HepG2 (cell line): ENCODE data around the gene CERS6. TPM values are rescaled to one million over a fixed set of nuclear protein-coding genes. Genes with fewer than 3 reads are reported as not detected.

Source experiments
- ATAC-seq: fragments of 200-7000 bp; cut with Tn5 transposase; 3 replicates; pipeline ENCODE4 v1.9.1; 2020; ENCODE audit warnings: mild to moderate bottlenecking, moderate library complexity
- BruUV-seq: library from RNA; stranded (reverse); fragments of 400-500 nt; replicated peaks from 2 replicates; lab custom pipeline; 2021; lab: Mats Ljungman, UMichigan
- CTCF ChIA-PET: fragments of 300-600 bp; formaldehyde crosslinking; extraction: SDS; loops from one replicate; lab custom pipeline; 2021; ENCODE audit warnings: low total read pairs, inconsistent platforms, low intra/inter-chr PET ratio; lab: Yijun Ruan, JAX
- POLR2A ChIA-PET: fragments of 350-600 bp; sonication (Branson Sonifier 250); formaldehyde crosslinking; loops from one replicate; lab custom pipeline; 2020; ENCODE audit warnings: antibody characterized with exemption, inconsistent platforms; lab: Yijun Ruan, JAX
- DNase-seq: peaks from one replicate; pipeline ENCODE4 v3.0.0-alpha.2; 2015; ENCODE audit warnings: low spot score
- FAIRE-seq: peaks from 3 replicates; lab custom pipeline; 2011; peaks lifted over from hg19 to GRCh38; lab: Jason Lieb, UNC
- H2AFZ ChIP-seq: one replicate; pipeline ENCODE4 v1.6.1; 2011; ENCODE audit warnings: low read length, inconsistent platforms
- H3K27ac ChIP-seq: fragments of 300-600 bp; 3 replicates; pipeline ENCODE4 v1.8.0; 2011; ENCODE audit warnings: mixed run types, mild to moderate bottlenecking, mixed read lengths, low read length, inconsistent platforms; ENCODE audit not compliant: insufficient read depth; ENCODE audit errors: extremely low read length
- H3K27me3 ChIP-seq, 2 experiments: fragments of 200-600 bp in 1 of 2; 2 replicates in 1 of 2; 3 replicates in 1 of 2; pipeline versions ENCODE4 v1.6.0 to v1.8.0; 2011; ENCODE audit warnings: low read length in 2 of 2, mild to moderate bottlenecking in 2 of 2, moderate library complexity in 2 of 2, inconsistent platforms in 1 of 2; ENCODE audit not compliant: insufficient read depth in 2 of 2, control insufficient read depth in 1 of 2
- H3K36me3 ChIP-seq, 2 experiments: fragments of 200-600 bp in 1 of 2; replicated peaks in 1 of 2; 2 replicates in 1 of 2; 3 replicates in 1 of 2; pipeline versions ENCODE4 v1.5.1 to v1.8.0; 2011; ENCODE audit warnings: low read length in 2 of 2, inconsistent platforms in 1 of 2; ENCODE audit not compliant: insufficient read depth in 2 of 2, control insufficient read depth in 1 of 2
- H3K4me1 ChIP-seq: 2 replicates; pipeline ENCODE4 v1.5.1; 2012; ENCODE audit warnings: low read length, inconsistent platforms; ENCODE audit not compliant: insufficient read depth
- H3K4me2 ChIP-seq: 2 replicates; pipeline ENCODE4 v1.6.0; 2011; ENCODE audit warnings: low read depth, low read length, inconsistent platforms
- H3K4me3 ChIP-seq, 3 experiments: fragments of 200-600 bp in 1 of 3; sonication (generic), shearing (Covaris generic) in 1 of 3; replicated peaks in 1 of 3; 2 replicates each; pipeline ENCODE4 v1.5.1; 2011 to 2016; ENCODE audit warnings: low read length in 3 of 3, inconsistent platforms in 2 of 3, low read depth in 2 of 3, mild to moderate bottlenecking in 2 of 3, control low read depth in 1 of 3, mixed read lengths in 1 of 3; ENCODE audit not compliant: insufficient read depth in 1 of 3
- H3K79me2 ChIP-seq: one replicate; pipeline ENCODE4 v1.6.1; 2011; ENCODE audit warnings: low read length, inconsistent platforms; ENCODE audit not compliant: insufficient read depth
- H3K9ac ChIP-seq: 2 replicates; pipeline ENCODE4 v1.6.0; 2011; ENCODE audit warnings: mild to moderate bottlenecking, low read depth, low read length, inconsistent platforms; ENCODE audit not compliant: insufficient read depth
- H3K9me3 ChIP-seq: 2 replicates; pipeline ENCODE4 v1.5.1; 2012; ENCODE audit warnings: mild to moderate bottlenecking, low read length
- H4K20me1 ChIP-seq: 2 replicates; pipeline ENCODE4 v1.6.0; 2011; ENCODE audit warnings: inconsistent platforms, mild to moderate bottlenecking, low read length, moderate library complexity; ENCODE audit not compliant: insufficient read depth
- ATM ChIP-seq: fragments of 450-650 bp; IDR thresholded peaks from 2 replicates; pipeline ENCODE4 v1.7.1; 2017; ENCODE audit warnings: mild to moderate bottlenecking, borderline replicate concordance
- CENPX ChIP-seq: sonication (generic); formaldehyde crosslinking; IDR thresholded peaks from 2 replicates; pipeline ENCODE4 v1.9.0; 2021; ENCODE audit warnings: mild to moderate bottlenecking, missing genetic modification reagents, moderate library complexity
- CREB3 ChIP-seq: sonication (generic); formaldehyde crosslinking; IDR thresholded peaks from 2 replicates; pipeline ENCODE4 v1.5.0; 2020; ENCODE audit warnings: missing genetic modification reagents
- DDIT3 ChIP-seq: sonication (generic); formaldehyde crosslinking; IDR thresholded peaks from 2 replicates; pipeline ENCODE4 v1.4.0; 2020; ENCODE audit warnings: mild to moderate bottlenecking, missing genetic modification reagents
- MXI1 ChIP-seq: IDR thresholded peaks from 3 replicates; pipeline ENCODE4 v1.6.1; 2012; ENCODE audit warnings: low read depth, low read length, inconsistent platforms, borderline replicate concordance
- PAXIP1 ChIP-seq: sonication (generic); formaldehyde crosslinking; conservative IDR thresholded peaks from 2 replicates; pipeline ENCODE4 v1.4.0; 2020; ENCODE audit warnings: mild to moderate bottlenecking, missing genetic modification reagents, moderate library complexity
- TIGD3 ChIP-seq: sonication (generic); formaldehyde crosslinking; IDR thresholded peaks from 2 replicates; pipeline ENCODE4 v1.5.1; 2020; ENCODE audit warnings: mild to moderate bottlenecking, missing genetic modification reagents, borderline replicate concordance
- ZNF749 ChIP-seq: sonication (generic); formaldehyde crosslinking; IDR thresholded peaks from 2 replicates; pipeline ENCODE4 v1.8.0; 2022; ENCODE audit warnings: mild to moderate bottlenecking, missing genetic modification reagents, moderate library complexity, borderline replicate concordance
- WGBS: methylation state at CpG from one replicate; pipeline ENCODE4 v1.1.6; 2017; ENCODE audit warnings: low lambda C conversion rate; 5-methylcytosine and 5-hydroxymethylcytosine counted together
- in situ Hi-C: cut with HindIII; loops from 2 replicates; pipeline ENCODE4 v1.10.0; 2017; ENCODE audit warnings: low pct_unique_long_range_greater_than_20kb; ENCODE audit not compliant: extremely low pct_ligation_motif_present
- intact Hi-C: fragments of 100-400 bp; cut with micrococcal nuclease; formaldehyde crosslinking; loops from one replicate; pipeline ENCODE4 v1.10.0; 2022; ENCODE audit not compliant: unreplicated experiment
- polyA plus RNA-seq, 8 experiments: library from polyadenylated mRNA; depleted of rRNA in 3 of 8; stranded (reverse) in 7 of 8; unstranded in 1 of 8; fragments of >200 nt; fragmentation: Illumina TruSeq in 4 of 8; extraction: Trizol in 4 of 8; gene quantifications; 2 replicates each; pipeline versions ENCODE4 v1.2.1 to v1.2.3, GENCODE V29; 2011 to 2016; ENCODE audit warnings: low read depth in 4 of 8, missing spikeins in 1 of 8, mixed read lengths in 1 of 8; ENCODE audit not compliant: insufficient read depth in 1 of 8
- total RNA-seq, 5 experiments: library from RNA; depleted of rRNA; stranded (reverse); fragments of >200 nt; fragmentation: Illumina TruSeq; extraction: Trizol; gene quantifications; 2 replicates each; pipeline ENCODE4 v1.2.3, GENCODE V29; 2016; ENCODE audit warnings: low read depth in 1 of 5
- TF ChIP-seq, protein P1 (sequence below): sonication (generic); formaldehyde crosslinking; conservative IDR thresholded peaks from 2 replicates; pipeline ENCODE4 v1.8.0; 2022; ENCODE audit warnings: missing genetic modification reagents

Gene CERS6
- total and polyA plus RNA-seq, 2 of the 13 experiments (the other 11 are each of a cell fraction or from before 2014, with no cell fraction given): 10.1 to 20.3 TPM

- Histone ChIP-seq H3K9ac (no peak overlapping the region), H3K4me1 (no peaks in the 10 kb centered on the region), H3K9me3 (no peaks in the 10 kb centered on the region), H4K20me1 (no peaks in the 10 kb centered on the region), H3K4me3 (no peak overlapping the region), H2AFZ (no peak overlapping the region), H3K27me3 (no peaks in the 10 kb centered on the region), H3K27ac (no peak overlapping the region), H3K79me2 (no peaks in the 10 kb centered on the region), H3K36me3 (peaks cover 5 to 29% of the 10 kb centered on the region in 2 experiments; a peak in 4 of 5 replicates), H3K4me2 (no peak overlapping the region)
- BruUV-seq: no TSS peak
- WGBS: over 99% methylated on average over 3 of the region's 3 CpGs
- ChIA-PET CTCF (no interaction called here), POLR2A (no interaction called here)
- FAIRE-seq (no peak), DNase-seq (no peak), ATAC-seq (no peak)
- TF ChIP-seq PAXIP1: no peak
- intact Hi-C loops (no loop called here), in situ Hi-C loops (no loop called here)
Measured at GRCh38 chr2:168694173-168694572, 238.1 kb downstream of the CERS6 start.

DNA sequence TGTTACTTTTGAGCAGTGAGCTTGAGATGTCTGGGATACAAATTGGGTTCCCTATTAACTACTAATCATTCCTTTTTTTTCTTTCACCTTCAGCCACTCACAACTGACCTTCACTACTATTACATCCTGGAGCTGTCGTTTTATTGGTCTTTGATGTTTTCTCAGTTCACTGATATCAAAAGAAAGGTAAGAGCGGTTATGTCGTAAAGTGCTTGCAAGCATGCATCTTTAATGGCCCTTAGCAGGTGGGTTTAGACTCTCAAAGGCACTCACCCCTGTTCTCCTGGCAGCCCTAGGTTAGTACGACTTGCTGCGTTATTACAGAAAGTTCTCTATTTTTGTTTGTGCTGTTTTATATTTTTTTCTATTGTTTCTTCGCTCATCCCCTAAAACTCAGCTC, 238.8 kb downstream of the CERS6 start:
- H3K4me1 ChIP-seq: no peaks in the 10 kb centered on the region
- no peaks in the 10 kb centered on the region for H3K27me3 ChIP-seq
- no peaks in the 10 kb centered on the region for H3K79me2 ChIP-seq
- H3K9me3 ChIP-seq: no peaks in the 10 kb centered on the region
- no peak overlapping the region for H3K9ac ChIP-seq
- H2AFZ ChIP-seq: no peak overlapping the region
- DNase-seq: no peak
- WGBS: 95% methylated on average over 6 of the region's 6 CpGs
- ATAC-seq: no peak
- in situ Hi-C loops (no loop called here), intact Hi-C loops (no loop called here)
- POLR2A ChIA-PET: no interaction called here
- peaks cover 5 to 29% of the 10 kb centered on the region in 2 experiments; a peak in 4 of 5 replicates for H3K36me3 ChIP-seq
- H3K27ac ChIP-seq: no peak overlapping the region
- BruUV-seq: no TSS peak
- no peak for FAIRE-seq
- CTCF ChIA-PET: no interaction called here
- H4K20me1 ChIP-seq: no peaks in the 10 kb centered on the region
- H3K4me3 ChIP-seq: no peak overlapping the region
- H3K4me2 ChIP-seq: no peak overlapping the region
- no peak for TF ChIP-seq CENPX (CRISPR knock-in tag)
- TF ChIP-seq MXI1: no peak
- TF ChIP-seq, protein P1, sequence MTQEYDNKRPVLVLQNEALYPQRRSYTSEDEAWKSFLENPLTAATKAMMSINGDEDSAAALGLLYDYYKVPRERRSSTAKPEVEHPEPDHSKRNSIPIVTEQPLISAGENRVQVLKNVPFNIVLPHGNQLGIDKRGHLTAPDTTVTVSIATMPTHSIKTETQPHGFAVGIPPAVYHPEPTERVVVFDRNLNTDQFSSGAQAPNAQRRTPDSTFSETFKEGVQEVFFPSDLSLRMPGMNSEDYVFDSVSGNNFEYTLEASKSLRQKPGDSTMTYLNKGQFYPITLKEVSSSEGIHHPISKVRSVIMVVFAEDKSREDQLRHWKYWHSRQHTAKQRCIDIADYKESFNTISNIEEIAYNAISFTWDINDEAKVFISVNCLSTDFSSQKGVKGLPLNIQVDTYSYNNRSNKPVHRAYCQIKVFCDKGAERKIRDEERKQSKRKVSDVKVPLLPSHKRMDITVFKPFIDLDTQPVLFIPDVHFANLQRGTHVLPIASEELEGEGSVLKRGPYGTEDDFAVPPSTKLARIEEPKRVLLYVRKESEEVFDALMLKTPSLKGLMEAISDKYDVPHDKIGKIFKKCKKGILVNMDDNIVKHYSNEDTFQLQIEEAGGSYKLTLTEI (CRISPR knock-in tag): no peak
- no peak for TF ChIP-seq ATM
- no peak for TF ChIP-seq TIGD3 (CRISPR knock-in tag)
- no peak for TF ChIP-seq DDIT3
- TF ChIP-seq ZNF749 (CRISPR knock-in tag): no peak
- TF ChIP-seq CREB3 (CRISPR knock-in tag): no peak
